Central memory CD4-positive, alpha-beta T cell (primary cell): ENCODE measurements around the gene KRTCAP2.
"Not testable (repeated sequence)": the region's sequence is repeated elsewhere in the genome, so short reads cannot be mapped to it uniquely, and the experiment has no call there.

Source experiments
- DNase-seq: peaks from one replicate; pipeline ENCODE4 v3.0.0; 2022

Gene KRTCAP2

GRCh38 chr1:155167166-155168104, 5.7 kb downstream of the KRTCAP2 start:
- DNase-seq = peak; percentile 76

GRCh38 chr1:155166471-155167165, 6.5 kb downstream of the KRTCAP2 start:
- no peak for DNase-seq

GRCh38 chr1:155166051-155166470, 7.0 kb downstream of the KRTCAP2 start:
- no peak for DNase-seq

GRCh38 chr1:155164625-155165024, 8.5 kb downstream of the KRTCAP2 start:
- not testable (repeated sequence) for DNase-seq

- not testable (repeated sequence) for DNase-seq
Measured at GRCh38 chr1:155163785-155164184, 9.3 kb downstream of the KRTCAP2 start.

GRCh38 chr1:155162631-155163030, 10.5 kb downstream of the KRTCAP2 start:
- not testable (repeated sequence) for DNase-seq

GRCh38 chr1:155160128-155160527, 13.0 kb downstream of the KRTCAP2 start:
- DNase-seq = no peak

GRCh38 chr1:155158991-155159390, 14.1 kb downstream of the KRTCAP2 start:
- no peak for DNase-seq

- DNase-seq = not testable (repeated sequence)
Measured at GRCh38 chr1:155155996-155156643, 17.0 kb downstream of the KRTCAP2 start.

- no peak for DNase-seq
Measured at GRCh38 chr1:155145491-155145890, 27.6 kb downstream of the KRTCAP2 start.

- no peak for DNase-seq
Measured at GRCh38 chr1:155141749-155142148, 31.4 kb downstream of the KRTCAP2 start.

GRCh38 chr1:155140630-155140953, 32.5 kb downstream of the KRTCAP2 start:
- no peak for DNase-seq

- peak; percentile 82 for DNase-seq
Measured at GRCh38 chr1:155139895-155140629, 33.0 kb downstream of the KRTCAP2 start, which contains the start of gene DPM3. Gene DPM3 (minus strand): TSS chr1:155140531. CDS start chr1:155140240, 291 bp downstream.

- DNase-seq = no peak
Measured at GRCh38 chr1:155137154-155137949, 35.8 kb downstream of the KRTCAP2 start.

GRCh38 chr1:155136748-155137147, 36.4 kb downstream of the KRTCAP2 start:
- no peak for DNase-seq

GRCh38 chr1:155135415-155136028, 37.6 kb downstream of the KRTCAP2 start, which contains the start of gene SLC50A1:
Gene SLC50A1 (plus strand): TSS chr1:155135852. CDS start chr1:155135912, 60 bp downstream.
- peak; percentile 91 for DNase-seq

- no peak for DNase-seq
Measured at GRCh38 chr1:155134880-155135414, 38.2 kb downstream of the KRTCAP2 start.

- no peak for DNase-seq
Measured at GRCh38 chr1:155134322-155134721, 38.8 kb downstream of the KRTCAP2 start.

- DNase-seq = no peak
Measured at GRCh38 chr1:155133799-155134281, 39.3 kb downstream of the KRTCAP2 start.

- no peak for DNase-seq
Measured at GRCh38 chr1:155131856-155132255, 41.2 kb downstream of the KRTCAP2 start.

GRCh38 chr1:155131285-155131684, 41.8 kb downstream of the KRTCAP2 start:
- no peak for DNase-seq
